SU-DHL-6 (cell line): ENCODE data around the gene WDR48.

Experiments
- EZH2phosphoT487 ChIP-seq: fragments of 200-600 bp; sonication (generic), shearing (Covaris generic); conservative IDR thresholded peaks from 2 replicates; pipeline ENCODE4 v1.6.1; 2018; ENCODE audit warnings: mild to moderate bottlenecking, antibody characterized with exemption, low read length, moderate library complexity, mixed read lengths
- TF ChIP-seq, protein P1 (sequence below): fragments of 200-600 bp; sonication (generic); IDR thresholded peaks from one replicate; pipeline ENCODE4 v1.5.1; 2017; ENCODE audit warnings: antibody characterized with exemption, mild to moderate bottlenecking, low read length, moderate library complexity; ENCODE audit not compliant: insufficient read depth, poor library complexity, severe bottlenecking

GRCh38 chr3:39106281-39106811 is 54.5 kb downstream of the WDR48 start:
- TF ChIP-seq, protein P1, sequence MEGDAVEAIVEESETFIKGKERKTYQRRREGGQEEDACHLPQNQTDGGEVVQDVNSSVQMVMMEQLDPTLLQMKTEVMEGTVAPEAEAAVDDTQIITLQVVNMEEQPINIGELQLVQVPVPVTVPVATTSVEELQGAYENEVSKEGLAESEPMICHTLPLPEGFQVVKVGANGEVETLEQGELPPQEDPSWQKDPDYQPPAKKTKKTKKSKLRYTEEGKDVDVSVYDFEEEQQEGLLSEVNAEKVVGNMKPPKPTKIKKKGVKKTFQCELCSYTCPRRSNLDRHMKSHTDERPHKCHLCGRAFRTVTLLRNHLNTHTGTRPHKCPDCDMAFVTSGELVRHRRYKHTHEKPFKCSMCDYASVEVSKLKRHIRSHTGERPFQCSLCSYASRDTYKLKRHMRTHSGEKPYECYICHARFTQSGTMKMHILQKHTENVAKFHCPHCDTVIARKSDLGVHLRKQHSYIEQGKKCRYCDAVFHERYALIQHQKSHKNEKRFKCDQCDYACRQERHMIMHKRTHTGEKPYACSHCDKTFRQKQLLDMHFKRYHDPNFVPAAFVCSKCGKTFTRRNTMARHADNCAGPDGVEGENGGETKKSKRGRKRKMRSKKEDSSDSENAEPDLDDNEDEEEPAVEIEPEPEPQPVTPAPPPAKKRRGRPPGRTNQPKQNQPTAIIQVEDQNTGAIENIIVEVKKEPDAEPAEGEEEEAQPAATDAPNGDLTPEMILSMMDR, result no peak
- no peak for TF ChIP-seq EZH2phosphoT487
